ENCODE results near the gene MAN1A1. TPM values are rescaled to one million over a fixed set of nuclear protein-coding genes. Genes with fewer than 3 reads are reported as not detected.

MAN1A1 gene
- total RNA-seq, 3 donors from 2014 or later = 45.1 to 74.2 (median 66.4) TPM

- no peaks in the 10 kb centered on the region for H3K4me1 ChIP-seq (ENCODE audit: low read depth)
- no peaks in the 10 kb centered on the region for H3K9me3 ChIP-seq
- H3K4me3 ChIP-seq = no peak overlapping the region
- TF ChIP-seq, protein P1, sequence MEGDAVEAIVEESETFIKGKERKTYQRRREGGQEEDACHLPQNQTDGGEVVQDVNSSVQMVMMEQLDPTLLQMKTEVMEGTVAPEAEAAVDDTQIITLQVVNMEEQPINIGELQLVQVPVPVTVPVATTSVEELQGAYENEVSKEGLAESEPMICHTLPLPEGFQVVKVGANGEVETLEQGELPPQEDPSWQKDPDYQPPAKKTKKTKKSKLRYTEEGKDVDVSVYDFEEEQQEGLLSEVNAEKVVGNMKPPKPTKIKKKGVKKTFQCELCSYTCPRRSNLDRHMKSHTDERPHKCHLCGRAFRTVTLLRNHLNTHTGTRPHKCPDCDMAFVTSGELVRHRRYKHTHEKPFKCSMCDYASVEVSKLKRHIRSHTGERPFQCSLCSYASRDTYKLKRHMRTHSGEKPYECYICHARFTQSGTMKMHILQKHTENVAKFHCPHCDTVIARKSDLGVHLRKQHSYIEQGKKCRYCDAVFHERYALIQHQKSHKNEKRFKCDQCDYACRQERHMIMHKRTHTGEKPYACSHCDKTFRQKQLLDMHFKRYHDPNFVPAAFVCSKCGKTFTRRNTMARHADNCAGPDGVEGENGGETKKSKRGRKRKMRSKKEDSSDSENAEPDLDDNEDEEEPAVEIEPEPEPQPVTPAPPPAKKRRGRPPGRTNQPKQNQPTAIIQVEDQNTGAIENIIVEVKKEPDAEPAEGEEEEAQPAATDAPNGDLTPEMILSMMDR (IDR thresholded peaks at IDR 0.05) = no peak
- no peaks in the 10 kb centered on the region for H3K36me3 ChIP-seq (ENCODE audit: low read depth)
- ATAC-seq (no peak), DNase-seq (no peak)
- intact Hi-C loops (cut with DNase I, micrococcal nuclease) = no loop called here
Observed at GRCh38 chr6:119289651-119290050, 59.9 kb downstream of the MAN1A1 start.

GRCh38 chr6:119285908-119286625 is 63.5 kb downstream of the MAN1A1 start:
- TF ChIP-seq, protein P1 (IDR thresholded peaks at IDR 0.05) = no peak
- Histone ChIP-seq H3K4me3 (no peak overlapping the region), H3K9me3 (no peaks in the 10 kb centered on the region), H3K4me1 (ENCODE audit: low read depth) (no peaks in the 10 kb centered on the region), H3K36me3 (ENCODE audit: low read depth) (no peaks in the 10 kb centered on the region)
- DNase-seq (no peak), ATAC-seq (no peak)
- intact Hi-C loops (cut with DNase I, micrococcal nuclease) = no loop called here

DNA sequence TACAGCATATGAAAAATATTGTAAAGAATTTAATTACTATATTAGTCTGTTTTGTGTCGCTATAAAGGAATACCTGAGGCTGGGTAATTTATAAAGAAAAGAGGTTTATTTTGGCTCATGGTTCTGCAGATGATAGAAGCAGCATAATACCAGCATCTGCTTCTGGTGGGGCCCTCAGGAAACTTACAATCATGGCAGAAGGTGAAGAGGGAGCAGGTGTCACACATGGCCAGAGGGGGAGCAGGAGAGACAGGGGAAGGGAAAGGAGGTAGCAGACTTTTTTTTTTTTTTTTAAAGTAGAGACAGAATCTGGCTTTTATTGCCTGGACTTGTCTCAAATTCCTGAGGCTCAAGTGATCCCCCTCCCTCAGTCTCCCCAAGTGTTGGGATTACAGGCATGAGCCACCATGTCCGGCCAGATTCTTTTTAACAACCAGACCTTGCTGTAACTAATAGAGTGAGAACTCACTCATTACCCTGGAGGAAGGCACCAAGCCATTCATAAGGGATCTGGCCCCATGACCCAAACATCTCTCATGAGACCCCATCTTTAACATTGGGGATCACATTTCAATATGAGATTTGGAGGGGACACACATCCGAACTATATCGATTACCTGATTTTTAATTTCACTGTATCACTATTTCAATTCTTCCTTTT is 64.6 kb downstream of the MAN1A1 start:
- TF ChIP-seq, protein P1 (IDR thresholded peaks at IDR 0.05) = no peak
- ATAC-seq = no peak
- intact Hi-C loops (cut with DNase I, micrococcal nuclease) = no loop called here

GRCh38 chr6:119283979-119284545 is 65.5 kb downstream of the MAN1A1 start:
- no peak overlapping the region for H3K4me3 ChIP-seq
- TF ChIP-seq, protein P1 (IDR thresholded peaks at IDR 0.05) = no peak
- no peaks in the 10 kb centered on the region for H3K36me3 ChIP-seq (ENCODE audit: low read depth)
- intact Hi-C loops (cut with DNase I, micrococcal nuclease) = no loop called here
- ATAC-seq = no peak
- H3K4me1 ChIP-seq (ENCODE audit: low read depth) = no peaks in the 10 kb centered on the region
- DNase-seq = no peak
- H3K9me3 ChIP-seq = no peaks in the 10 kb centered on the region

More for the DNA sequence above, 64.6 kb downstream of the MAN1A1 start:
- DNase-seq = no peak
- Histone ChIP-seq H3K4me1 (ENCODE audit: low read depth) (no peaks in the 10 kb centered on the region), H3K4me3 (no peak overlapping the region), H3K9me3 (no peaks in the 10 kb centered on the region), H3K36me3 (ENCODE audit: low read depth) (no peaks in the 10 kb centered on the region)

GRCh38 chr6:119283214-119283613 is 66.3 kb downstream of the MAN1A1 start:
- no peaks in the 10 kb centered on the region for H3K36me3 ChIP-seq (ENCODE audit: low read depth)
- H3K4me3 ChIP-seq = no peak overlapping the region
- TF ChIP-seq, protein P1 (IDR thresholded peaks at IDR 0.05) = no peak
- DNase-seq (no peak), ATAC-seq (no peak)
- intact Hi-C loops (cut with DNase I, micrococcal nuclease) = no loop called here
- no peaks in the 10 kb centered on the region for H3K4me1 ChIP-seq (ENCODE audit: low read depth)
- H3K9me3 ChIP-seq = no peaks in the 10 kb centered on the region

All from mucosa of descending colon (tissue), 3 donors.